NCI-H82 treated with DMSO at 0.1 percent for 48 hours (cell line): Measurements from ENCODE around the gene MALT1.

ENCODE experiments used
- DNase-seq: peaks from one replicate; lab custom pipeline; 2025; ENCODE audit not compliant: unreplicated experiment; lab: John Stamatoyannopoulos, UW

MALT1 gene

DNA sequence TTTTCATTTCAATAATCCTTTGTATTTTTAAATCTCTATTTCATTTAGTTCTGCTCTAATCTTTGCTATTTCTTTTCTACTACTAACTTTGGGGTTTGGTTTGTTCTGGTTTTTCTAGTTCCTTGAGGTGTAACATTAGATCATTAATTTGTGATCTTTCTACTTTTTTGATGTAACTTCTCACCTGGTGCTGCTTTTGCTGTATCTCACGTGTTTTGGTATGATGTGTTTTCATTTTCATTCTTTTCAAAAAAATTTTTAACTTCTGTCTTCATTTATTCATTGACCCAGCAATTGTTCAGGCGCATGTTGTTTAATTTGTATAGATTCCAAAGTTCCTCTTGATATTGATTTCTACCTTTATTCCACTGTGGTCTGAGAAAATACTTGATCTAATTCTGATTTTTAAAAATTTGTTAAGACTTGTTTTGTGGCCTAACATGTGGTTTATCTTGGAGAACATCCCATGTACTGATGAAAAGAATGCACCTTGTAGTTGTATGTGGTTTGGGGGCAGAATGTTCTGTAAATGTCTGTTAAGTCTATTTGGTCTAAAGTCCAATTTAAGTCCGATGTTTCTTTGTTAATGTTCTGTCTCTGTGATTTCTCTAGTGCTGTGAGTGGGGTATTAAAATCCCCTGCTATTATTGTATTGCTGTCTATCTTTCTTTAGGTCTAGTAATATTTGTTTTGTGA, 17.3 kb upstream of the MALT1 start:
- DNase-seq, result no peak

DNA sequence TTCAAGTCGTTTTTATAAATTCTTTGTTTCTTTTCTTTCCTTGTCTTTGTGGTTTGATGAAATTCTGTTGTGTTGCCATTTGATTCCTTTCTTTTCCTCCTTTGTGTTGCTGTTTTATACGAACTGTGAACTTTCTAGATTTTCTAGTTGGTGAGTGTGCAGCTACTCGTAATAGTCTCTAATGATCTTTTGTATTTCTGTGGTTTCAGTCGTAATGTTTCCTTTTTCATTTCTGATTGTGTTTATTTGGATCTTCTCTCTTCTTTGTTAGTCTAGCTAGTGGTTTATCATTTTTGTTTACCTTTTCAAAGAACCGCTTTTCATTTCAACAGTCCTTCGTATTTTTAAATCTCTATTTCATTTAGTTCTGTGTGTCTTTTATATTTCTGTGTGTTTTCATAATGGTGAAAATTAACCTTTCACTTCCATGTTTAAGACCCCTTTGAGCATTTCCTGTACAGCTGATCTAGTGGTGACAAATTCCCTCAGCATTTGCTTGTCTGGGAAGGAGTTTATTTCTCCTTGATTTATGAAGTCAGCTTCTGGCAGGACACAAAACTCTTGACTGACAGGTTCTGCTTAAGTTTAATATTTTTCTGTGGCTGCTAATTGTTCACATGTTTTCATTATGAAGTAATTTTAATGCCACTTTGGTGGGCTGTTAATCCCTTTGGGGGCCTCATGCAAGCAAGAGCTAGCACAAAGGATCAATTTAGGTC, 16.2 kb upstream of the MALT1 start:
- DNase-seq, result no peak

- no peak for DNase-seq
Measured at GRCh38 chr18:58657081-58657480, 14.2 kb upstream of the MALT1 start.

DNA sequence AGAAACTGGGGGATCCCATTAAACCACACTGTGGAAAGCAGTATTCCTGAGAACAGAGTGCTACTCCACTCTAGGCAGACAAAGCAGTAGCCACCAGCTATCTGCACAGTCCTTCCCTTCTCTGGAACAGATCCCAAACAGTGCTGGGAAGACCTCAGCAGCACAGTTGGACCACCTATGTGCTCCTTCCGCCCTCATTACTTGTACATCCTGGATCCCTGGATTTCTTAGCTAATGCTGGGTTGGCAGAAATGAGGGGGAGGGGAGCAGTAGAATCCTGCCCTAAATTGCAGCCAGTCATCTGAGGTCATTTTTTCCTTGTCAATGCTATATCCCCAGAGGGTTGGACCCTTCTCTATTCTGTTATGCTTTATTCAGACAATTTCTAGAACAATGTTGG, 13.8 kb upstream of the MALT1 start:
- DNase-seq, result no peak

DNA sequence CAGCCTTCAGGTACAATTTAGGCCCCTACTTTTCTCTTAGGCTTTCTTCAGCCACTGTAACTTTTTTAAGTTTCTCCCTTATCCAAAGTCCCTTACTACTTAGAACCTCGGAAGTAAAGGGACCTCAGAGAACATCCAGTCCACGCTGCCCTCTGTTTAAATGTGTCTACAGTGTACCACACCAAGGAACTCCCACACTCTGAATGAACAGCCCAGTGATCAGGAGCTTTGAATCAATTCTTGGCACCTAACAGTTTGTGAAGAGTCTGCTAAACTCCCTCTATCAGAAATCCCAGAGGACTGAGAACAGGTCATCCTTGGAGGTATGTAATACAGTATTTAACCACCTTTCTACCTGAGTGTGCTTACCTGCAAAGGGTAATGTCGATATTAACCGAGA, 11.6 kb upstream of the MALT1 start:
- DNase-seq, result no peak

DNA sequence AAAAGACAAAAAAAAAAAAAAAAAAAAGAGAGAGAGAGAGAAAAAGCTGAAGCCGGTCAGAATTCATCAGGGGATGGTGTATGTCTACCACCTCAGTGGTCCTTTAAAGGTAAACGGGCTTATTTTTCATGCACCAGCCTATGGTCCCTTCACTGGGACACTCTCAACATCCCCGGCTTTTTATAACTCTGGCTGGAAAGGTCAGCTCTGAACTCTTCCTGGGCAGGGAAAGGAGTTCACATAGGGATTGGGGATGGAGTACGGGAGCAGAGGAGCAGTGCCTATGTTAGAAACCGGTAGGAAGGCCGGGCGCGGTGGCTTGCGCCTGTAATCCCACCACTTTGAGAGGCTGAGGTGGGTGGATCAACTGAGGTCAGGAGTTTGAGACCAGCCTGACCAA, 10.3 kb upstream of the MALT1 start:
- DNase-seq, result no peak

GRCh38 chr18:58661423-58661822, 9.8 kb upstream of the MALT1 start:
- no peak for DNase-seq

GRCh38 chr18:58662118-58662517, 9.1 kb upstream of the MALT1 start:
- DNase-seq, result no peak

DNA sequence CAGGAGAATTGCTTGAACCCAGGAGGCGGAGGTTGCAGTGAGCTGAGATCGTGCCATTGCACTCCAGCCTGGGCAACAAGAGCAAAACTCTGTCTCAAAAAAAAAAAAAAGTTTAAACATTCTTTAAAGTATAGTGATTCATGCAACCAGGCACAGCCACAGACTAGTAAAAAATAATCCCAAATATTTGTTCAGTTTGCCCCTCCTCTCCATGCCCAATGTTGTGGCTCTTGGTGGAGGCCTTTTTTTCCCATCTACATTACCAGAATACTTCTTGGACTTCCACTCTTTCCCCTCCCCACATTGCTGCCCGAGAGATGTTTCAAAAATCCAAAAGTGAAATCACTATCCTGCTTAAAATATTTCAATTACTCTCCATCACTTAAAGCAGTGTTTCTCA, 5.1 kb upstream of the MALT1 start:
- DNase-seq, result no peak

DNA sequence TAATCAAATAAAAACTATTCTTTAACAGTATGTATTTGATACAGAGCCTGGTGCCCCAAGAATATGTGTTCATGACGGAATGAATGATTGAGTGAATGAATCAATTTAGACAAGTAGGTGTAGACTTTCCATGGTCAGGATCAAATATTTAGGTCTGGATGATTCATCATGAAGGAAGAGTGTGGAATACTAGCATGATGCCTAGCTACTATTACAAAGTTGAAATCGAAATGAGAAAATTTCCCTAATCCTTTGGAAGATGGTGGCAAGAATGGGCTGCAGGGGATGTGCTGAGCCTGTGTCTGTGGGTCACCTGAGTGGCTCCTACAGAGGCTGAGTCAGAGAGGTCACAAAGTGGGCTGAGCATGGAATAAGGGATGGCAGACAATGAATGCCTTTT, 3.1 kb upstream of the MALT1 start:
- no peak for DNase-seq

- no peak for DNase-seq
Measured at GRCh38 chr18:58668897-58669296, 2.4 kb upstream of the MALT1 start.

DNA sequence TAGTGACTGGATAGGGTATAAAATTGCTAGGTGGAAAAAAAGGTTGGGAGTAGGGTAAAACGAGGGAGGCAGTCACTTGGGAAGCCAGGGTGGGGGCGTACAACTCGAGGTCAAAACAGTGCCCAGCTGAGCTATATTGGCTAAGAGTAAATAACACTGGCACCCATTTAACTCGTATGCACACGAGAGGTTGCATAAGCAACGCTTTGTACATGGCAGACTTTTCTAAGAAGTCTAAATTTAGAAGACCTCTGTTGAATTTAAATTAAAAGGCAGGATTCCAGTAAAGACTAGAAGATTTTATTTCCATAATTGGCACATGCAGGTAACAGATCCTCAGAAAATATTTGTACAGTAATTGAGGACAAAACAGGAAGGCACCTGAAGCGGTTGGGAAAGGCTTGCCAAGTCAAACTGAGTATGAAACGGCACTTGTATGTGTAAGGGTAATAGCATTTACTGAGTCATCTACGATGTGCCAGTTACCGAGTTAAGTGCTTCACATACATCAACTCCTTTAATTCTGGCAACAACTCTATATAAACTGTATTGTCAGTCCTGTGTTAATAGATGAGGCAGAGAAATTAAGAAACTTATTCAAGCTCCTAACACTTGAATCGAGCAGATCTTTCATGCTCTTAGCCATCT, 1.4 kb upstream of the MALT1 start:
- no peak for DNase-seq

- no peak for DNase-seq
Measured at GRCh38 chr18:58670404-58671110, 708 bp upstream of the MALT1 start.

GRCh38 chr18:58671632-58672564, 633 bp downstream of the MALT1 start:
- no peak for DNase-seq

- DNase-seq, result no peak
Measured at GRCh38 chr18:58674159-58674558, 2.9 kb downstream of the MALT1 start.

DNA sequence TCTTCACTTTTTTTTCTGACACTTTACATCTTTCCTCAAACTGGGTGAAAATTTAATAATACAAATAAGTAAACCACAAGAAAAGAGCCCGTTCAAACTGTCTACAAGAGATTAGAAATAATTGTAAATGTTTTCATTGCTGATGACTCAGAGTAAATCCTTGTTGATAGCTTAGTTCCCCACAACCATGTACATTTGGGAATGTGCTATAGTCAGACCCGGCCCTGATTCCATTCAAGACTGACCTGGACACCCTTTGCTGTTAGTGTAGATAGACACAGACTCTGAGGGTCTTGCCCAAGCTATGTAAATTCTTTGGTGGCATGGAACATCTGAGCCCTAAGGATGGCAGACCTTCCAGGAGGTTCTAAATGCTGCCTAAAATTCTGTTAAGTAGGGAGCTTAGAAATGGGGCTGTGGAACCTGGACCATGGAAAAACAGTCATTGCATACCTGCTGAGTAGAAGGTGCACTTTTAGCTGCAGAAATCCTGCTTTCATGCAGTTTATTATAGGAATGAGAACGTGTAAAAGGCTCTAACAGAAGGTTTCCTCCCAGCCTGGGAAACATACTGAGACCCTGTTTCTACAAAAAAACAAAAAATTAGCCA, 3.7 kb downstream of the MALT1 start:
- DNase-seq, result no peak

GRCh38 chr18:58676270-58676669, 5.0 kb downstream of the MALT1 start:
- no peak for DNase-seq

GRCh38 chr18:58682429-58683069, 11.3 kb downstream of the MALT1 start:
- DNase-seq, result no peak

DNA sequence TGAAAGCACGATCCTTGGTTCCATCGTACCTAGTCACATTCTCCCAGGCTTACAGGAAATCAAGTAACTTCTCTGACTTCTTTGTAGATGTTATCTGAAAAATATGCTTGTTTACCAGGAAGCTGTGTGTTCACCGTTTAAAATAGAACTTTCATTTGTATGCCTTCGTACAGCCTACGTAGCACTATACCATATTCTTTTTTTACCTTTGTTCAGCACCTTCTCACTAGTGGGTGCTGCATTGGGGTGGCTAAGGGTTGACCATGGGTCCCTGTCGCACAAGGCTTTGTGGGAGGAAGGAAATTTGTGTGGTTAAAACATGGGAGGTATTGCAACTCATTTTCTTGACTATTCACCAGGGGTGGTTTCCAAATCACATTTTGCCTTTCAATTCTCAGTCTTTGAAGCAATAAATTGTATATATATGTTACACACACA, 16.6 kb downstream of the MALT1 start:
- DNase-seq, result no peak

DNA sequence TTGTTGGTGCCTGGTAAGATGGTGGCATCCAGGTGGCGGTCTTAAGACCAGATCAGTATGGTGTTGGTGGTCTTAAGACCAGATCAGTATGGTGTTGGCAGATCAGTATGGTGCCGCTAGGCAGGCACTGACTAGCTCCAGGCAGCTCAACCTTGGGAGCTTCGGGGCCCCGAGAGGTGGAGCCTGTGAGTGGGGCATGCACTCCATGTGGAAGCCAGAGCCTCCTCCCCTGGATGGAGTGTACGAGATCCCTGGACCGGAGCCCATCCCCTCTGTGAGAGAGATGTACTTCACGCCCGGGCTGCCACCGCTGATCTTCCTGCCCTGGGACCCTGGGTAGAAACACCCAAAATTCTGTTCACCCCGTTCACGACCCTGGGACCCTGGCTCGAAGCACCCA, 19.0 kb downstream of the MALT1 start:
- DNase-seq, result no peak
